ENCODE data around the gene IGSF8.

The IGSF8 gene

DNA sequence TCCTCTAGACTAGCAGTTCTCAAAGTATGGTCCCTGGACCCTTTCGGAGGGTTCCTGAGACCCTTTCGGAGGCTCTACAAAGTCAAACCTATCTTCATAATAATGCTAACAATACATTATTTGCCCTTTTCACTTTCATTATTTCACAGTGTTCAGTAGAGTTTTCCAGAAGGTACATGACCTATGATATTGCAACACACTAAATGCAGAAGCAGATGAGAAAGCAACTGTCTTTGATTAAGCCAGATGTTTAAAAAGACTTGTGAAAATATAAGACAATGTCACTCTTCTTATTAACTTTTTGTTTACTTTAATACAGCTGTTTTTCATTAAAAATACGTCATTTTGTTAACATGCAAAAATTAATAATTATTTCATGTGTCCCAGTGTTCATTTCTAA lies 34.3 kb downstream of the IGSF8 start:
- in situ Hi-C loops (cut with MboI; ENCODE audit: low pct_unique_long_range_greater_than_20kb, low sequenced_read_pairs, unreplicated experiment) = no loop called here
- TF ChIP-seq, protein P1, sequence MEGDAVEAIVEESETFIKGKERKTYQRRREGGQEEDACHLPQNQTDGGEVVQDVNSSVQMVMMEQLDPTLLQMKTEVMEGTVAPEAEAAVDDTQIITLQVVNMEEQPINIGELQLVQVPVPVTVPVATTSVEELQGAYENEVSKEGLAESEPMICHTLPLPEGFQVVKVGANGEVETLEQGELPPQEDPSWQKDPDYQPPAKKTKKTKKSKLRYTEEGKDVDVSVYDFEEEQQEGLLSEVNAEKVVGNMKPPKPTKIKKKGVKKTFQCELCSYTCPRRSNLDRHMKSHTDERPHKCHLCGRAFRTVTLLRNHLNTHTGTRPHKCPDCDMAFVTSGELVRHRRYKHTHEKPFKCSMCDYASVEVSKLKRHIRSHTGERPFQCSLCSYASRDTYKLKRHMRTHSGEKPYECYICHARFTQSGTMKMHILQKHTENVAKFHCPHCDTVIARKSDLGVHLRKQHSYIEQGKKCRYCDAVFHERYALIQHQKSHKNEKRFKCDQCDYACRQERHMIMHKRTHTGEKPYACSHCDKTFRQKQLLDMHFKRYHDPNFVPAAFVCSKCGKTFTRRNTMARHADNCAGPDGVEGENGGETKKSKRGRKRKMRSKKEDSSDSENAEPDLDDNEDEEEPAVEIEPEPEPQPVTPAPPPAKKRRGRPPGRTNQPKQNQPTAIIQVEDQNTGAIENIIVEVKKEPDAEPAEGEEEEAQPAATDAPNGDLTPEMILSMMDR (IDR thresholded peaks at IDR 0.05; ENCODE audit: extremely low read depth, insufficient read depth, missing control alignments) = no peak
- no peak for DNase-seq (ENCODE audit: low spot score)

DNA sequence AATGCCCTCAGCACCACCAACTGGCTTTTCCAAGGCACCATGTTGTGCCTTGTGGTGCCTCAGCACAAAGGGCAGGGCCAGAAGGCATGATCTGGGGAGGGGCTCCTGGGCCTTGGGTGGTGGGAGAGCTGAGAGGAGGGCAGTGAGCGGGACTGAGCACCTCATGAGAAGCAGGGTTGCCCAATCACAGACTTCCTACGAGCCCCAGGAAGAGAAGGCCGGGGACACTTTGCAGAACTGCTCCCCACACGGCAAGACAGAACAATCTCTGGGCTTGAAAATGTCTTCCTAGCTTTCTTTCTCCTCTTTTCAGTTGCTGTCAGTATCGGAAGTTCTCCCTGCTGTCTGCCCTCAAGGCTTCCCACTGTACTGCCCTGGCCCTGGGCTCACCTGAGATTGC lies 35.2 kb downstream of the IGSF8 start:
- TF ChIP-seq, protein P1 (IDR thresholded peaks at IDR 0.05; ENCODE audit: extremely low read depth, insufficient read depth, missing control alignments) = no peak
- DNase-seq (ENCODE audit: low spot score) = no peak
- in situ Hi-C loops (cut with MboI; ENCODE audit: low pct_unique_long_range_greater_than_20kb, low sequenced_read_pairs, unreplicated experiment) = no loop called here

DNA sequence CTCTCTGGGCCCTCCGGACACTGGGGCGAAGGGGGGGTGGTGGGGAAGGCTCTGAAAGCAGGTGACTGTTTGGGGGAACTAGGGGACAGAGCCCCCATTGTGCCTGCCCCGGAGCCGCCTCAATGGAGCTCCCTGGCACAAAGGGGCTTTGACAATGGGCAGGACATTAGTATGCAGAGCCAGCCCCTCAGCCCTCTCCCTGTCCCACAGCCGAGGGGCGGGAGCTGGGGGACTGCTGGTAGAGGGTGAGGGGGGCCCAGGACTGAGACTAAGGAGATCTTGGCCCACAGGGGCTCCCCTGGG lies 36.2 kb downstream of the IGSF8 start:
- TF ChIP-seq, protein P1 (IDR thresholded peaks at IDR 0.05; ENCODE audit: extremely low read depth, insufficient read depth, missing control alignments) = no peak
- no peak for DNase-seq (ENCODE audit: low spot score)
- in situ Hi-C loops (cut with MboI; ENCODE audit: low pct_unique_long_range_greater_than_20kb, low sequenced_read_pairs, unreplicated experiment) = no loop called here

DNA sequence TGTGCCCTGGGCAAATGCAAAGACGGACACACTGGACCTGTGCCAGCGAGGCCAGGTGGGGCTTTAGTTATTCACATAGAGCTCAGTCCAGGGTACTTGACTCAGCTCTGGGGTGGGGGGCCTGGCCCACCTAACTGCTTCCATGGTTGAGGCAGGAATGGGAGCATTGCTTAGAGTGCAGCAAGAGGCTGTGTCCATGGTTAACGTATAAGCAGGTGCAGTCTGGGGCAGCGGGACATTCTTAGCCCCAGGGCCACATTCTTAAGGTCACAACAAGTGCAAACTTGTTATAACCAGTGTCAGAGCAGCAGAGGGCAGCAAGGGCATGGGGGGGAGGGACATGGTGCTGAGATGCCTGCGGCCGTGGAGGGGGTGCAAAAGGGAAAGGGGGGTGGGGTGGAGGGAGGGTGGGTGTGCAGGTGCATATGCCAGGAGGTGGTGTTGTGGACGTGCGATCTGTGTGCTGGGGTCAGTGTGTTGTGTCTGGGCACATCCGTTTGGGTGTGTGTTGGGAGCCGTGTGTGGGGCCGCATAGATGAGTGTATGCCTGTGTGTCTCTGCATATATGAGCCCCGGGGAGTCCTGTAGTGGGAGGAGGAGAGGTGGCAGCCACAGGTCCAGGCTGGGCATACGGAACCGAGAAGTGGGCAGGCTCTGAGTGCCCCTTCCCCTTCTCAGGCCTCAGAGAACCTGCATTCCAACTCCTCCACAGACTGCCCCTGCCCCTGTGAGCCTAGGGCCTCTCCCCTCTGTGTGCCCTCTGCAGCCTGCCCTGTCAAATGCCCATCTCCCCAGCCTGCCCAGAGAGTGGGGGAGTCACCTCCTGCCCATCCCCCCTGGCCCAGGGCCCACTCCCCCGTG lies 36.8 kb downstream of the IGSF8 start:
- TF ChIP-seq, protein P1 (IDR thresholded peaks at IDR 0.05; ENCODE audit: extremely low read depth, insufficient read depth, missing control alignments) = peak; percentile 10
- DNase-seq (ENCODE audit: low spot score) = peak; percentile 7
- in situ Hi-C loops (cut with MboI; ENCODE audit: low pct_unique_long_range_greater_than_20kb, low sequenced_read_pairs, unreplicated experiment) = no loop called here

DNA sequence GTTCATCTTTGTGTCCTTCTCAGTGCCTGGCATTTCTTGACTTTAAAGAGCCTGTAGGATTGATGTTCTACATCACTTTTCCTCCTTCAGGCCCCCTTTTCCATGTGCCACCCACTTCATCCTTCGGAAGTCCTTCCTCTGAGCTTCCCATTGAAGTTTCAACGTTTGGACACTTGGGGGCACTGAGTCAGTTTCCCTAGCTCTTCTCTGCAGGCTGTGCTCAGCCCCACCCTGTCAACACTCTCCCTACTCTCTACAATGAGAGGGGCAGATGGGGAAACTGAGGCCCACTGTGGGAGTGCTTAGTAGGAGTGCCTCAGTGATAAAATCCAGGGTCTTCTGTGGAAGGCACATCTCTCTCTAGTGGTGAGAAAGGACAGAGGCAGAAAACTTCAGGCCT lies 40.3 kb downstream of the IGSF8 start:
- DNase-seq (ENCODE audit: low spot score) = no peak
- TF ChIP-seq, protein P1 (IDR thresholded peaks at IDR 0.05; ENCODE audit: extremely low read depth, insufficient read depth, missing control alignments) = peak; percentile 27
- in situ Hi-C loops (cut with MboI; ENCODE audit: low pct_unique_long_range_greater_than_20kb, low sequenced_read_pairs, unreplicated experiment) = no loop called here

DNA sequence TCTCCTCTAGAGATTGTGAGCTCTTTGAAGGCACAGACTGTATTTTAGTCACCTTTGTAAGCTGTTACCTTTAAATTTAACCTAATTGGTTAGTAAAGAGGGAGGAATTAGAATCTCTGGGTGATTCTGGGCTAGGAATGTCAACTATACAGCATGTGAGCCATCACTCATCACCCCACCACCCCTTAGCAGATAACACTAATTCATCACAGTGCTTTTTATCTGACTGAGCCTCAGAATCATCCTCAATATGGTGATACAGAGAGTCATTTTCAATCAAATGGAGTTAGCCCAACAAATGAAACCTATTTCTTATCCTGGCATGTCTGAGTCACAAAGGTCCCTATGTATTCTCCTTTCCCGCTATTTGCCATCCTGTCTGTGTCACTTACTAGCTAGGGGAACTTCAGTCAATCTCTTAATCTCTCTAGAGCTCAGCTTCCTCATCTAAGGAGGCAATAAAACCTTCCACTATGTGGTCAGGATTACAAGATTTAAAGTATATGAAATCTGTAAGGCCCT lies 41.7 kb downstream of the IGSF8 start:
- in situ Hi-C loops (cut with MboI; ENCODE audit: low pct_unique_long_range_greater_than_20kb, low sequenced_read_pairs, unreplicated experiment) = no loop called here
- TF ChIP-seq, protein P1 (IDR thresholded peaks at IDR 0.05; ENCODE audit: extremely low read depth, insufficient read depth, missing control alignments) = no peak
- DNase-seq (ENCODE audit: low spot score) = no peak

Data from GM13977 (cell line).